Endothelial cell of umbilical vein (primary cell): Measurements from ENCODE around the gene TMEM139. TPM values are rescaled to one million over a fixed set of nuclear protein-coding genes. Genes with fewer than 3 reads are reported as not detected.

Experiments
- BruUV-seq: library from RNA; stranded (reverse); fragments of 400-500 nt; replicated peaks from 2 replicates; lab custom pipeline; 2021; lab: Mats Ljungman, UMichigan
- CTCF ChIA-PET: fragments of 300-600, 350-600 bp; sonication (Branson Sonifier 250); formaldehyde crosslinking; loops from one replicate; lab custom pipeline; 2021; ENCODE audit warnings: antibody characterized with exemption, inconsistent platforms; lab: Charles Lee
- POLR2A ChIA-PET: fragments of 300-600, 350-600 bp; sonication (Branson Sonifier 250); formaldehyde crosslinking; loops from one replicate; lab custom pipeline; 2021; ENCODE audit warnings: antibody characterized with exemption, inconsistent platforms; lab: Charles Lee
- DNase-seq: peaks from one replicate; pipeline ENCODE4 v3.0.0-alpha.2; 2011; ENCODE audit warnings: low read depth, low spot score
- FAIRE-seq: peaks from 2 replicates; lab custom pipeline; 2011; peaks lifted over from hg19 to GRCh38; lab: Jason Lieb, UNC
- H2AFZ ChIP-seq: 2 replicates; pipeline ENCODE4 v1.6.0; 2012; ENCODE audit warnings: low read depth, low read length, control low read depth, inconsistent platforms
- H3K27ac ChIP-seq: 2 replicates; pipeline ENCODE4 v1.5.1; 2011; ENCODE audit warnings: low read depth, mild to moderate bottlenecking, control low read depth, low read length, moderate library complexity; ENCODE audit not compliant: insufficient read depth
- H3K27me3 ChIP-seq, 2 experiments: 2 replicates each; pipeline versions ENCODE4 v1.6.0 to v1.6.1; 2011; ENCODE audit warnings: low read length in 2 of 2, mixed read lengths in 1 of 2; ENCODE audit not compliant: control insufficient read depth in 2 of 2, insufficient read depth in 2 of 2
- H3K36me3 ChIP-seq, 2 experiments: 2 replicates in 1 of 2; 3 replicates in 1 of 2; pipeline ENCODE4 v1.5.1; 2011; ENCODE audit warnings: low read length in 2 of 2, mild to moderate bottlenecking in 1 of 2, moderate library complexity in 1 of 2; ENCODE audit not compliant: control insufficient read depth in 2 of 2, insufficient read depth in 2 of 2; ENCODE audit errors: extremely low read depth in 1 of 2
- H3K4me1 ChIP-seq: 3 replicates; pipeline ENCODE4 v1.5.1; 2011; ENCODE audit warnings: mild to moderate bottlenecking, low read length; ENCODE audit not compliant: control insufficient read depth, insufficient read depth; ENCODE audit errors: extremely low read depth
- H3K4me2 ChIP-seq: 2 replicates; pipeline ENCODE4 v1.6.1; 2011; ENCODE audit warnings: low read length, control low read depth, mixed read lengths; ENCODE audit not compliant: insufficient read depth
- H3K4me3 ChIP-seq, 3 experiments: fragments of 200-600 bp in 1 of 3; sonication (generic), shearing (Covaris generic) in 1 of 3; replicated peaks in 1 of 3; 2 replicates each; pipeline ENCODE4 v1.5.1; 2011 to 2016; ENCODE audit warnings: control low read depth in 3 of 3, low read length in 3 of 3, mild to moderate bottlenecking in 2 of 3, inconsistent platforms in 1 of 3, low read depth in 1 of 3, moderate library complexity in 1 of 3; ENCODE audit not compliant: insufficient read depth in 1 of 3
- H3K79me2 ChIP-seq: 2 replicates; pipeline ENCODE4 v1.6.0; 2012; ENCODE audit warnings: low read length, inconsistent platforms; ENCODE audit not compliant: control insufficient read depth, insufficient read depth
- H3K9ac ChIP-seq: replicated peaks from 2 replicates; pipeline ENCODE3; 2011; ENCODE audit warnings: low read length, control low read depth; ENCODE audit not compliant: insufficient read depth; ENCODE audit errors: extremely low read depth
- H3K9me1 ChIP-seq: replicated peaks from 3 replicates; pipeline ENCODE4 v1.6.0; 2011; ENCODE audit warnings: mild to moderate bottlenecking, low read length; ENCODE audit not compliant: control insufficient read depth, insufficient read depth; ENCODE audit errors: extremely low read depth
- H3K9me3 ChIP-seq: replicated peaks from 2 replicates; pipeline ENCODE4 v1.5.1; 2012; ENCODE audit warnings: low read length, inconsistent platforms; ENCODE audit not compliant: control insufficient read depth, insufficient read depth
- H4K20me1 ChIP-seq: replicated peaks from 2 replicates; pipeline ENCODE3; 2011; ENCODE audit warnings: mild to moderate bottlenecking, low read length; ENCODE audit not compliant: control insufficient read depth, insufficient read depth; ENCODE audit errors: extremely low read depth
- CTCF ChIP-seq, 2 donors: IDR thresholded peaks; 1 replicate in 1 of 2; 2 replicates in 1 of 2; pipeline ENCODE4 v1.5.1; 2011; ENCODE audit warnings: low read length in 2 of 2, mild to moderate bottlenecking in 2 of 2, moderate library complexity in 2 of 2, control low read depth in 1 of 2, inconsistent platforms in 1 of 2, low read depth in 1 of 2; ENCODE audit not compliant: insufficient read depth in 1 of 2; ENCODE audit errors: extremely low read depth in 1 of 2
- EZH2 ChIP-seq: IDR thresholded peaks from 2 replicates; pipeline ENCODE4 v1.6.1; 2012; ENCODE audit warnings: borderline replicate concordance, low read depth, mild to moderate bottlenecking, moderate library complexity, low read length, inconsistent platforms; ENCODE audit not compliant: severe bottlenecking
- FOS ChIP-seq: IDR thresholded peaks from 2 replicates; pipeline ENCODE4 v1.6.1; 2011; ENCODE audit warnings: mild to moderate bottlenecking, low read length, moderate library complexity, borderline replicate concordance; ENCODE audit not compliant: insufficient read depth
- GATA2 ChIP-seq: IDR thresholded peaks from 2 replicates; pipeline ENCODE4 v1.7.0; 2011; ENCODE audit warnings: low read depth, mild to moderate bottlenecking, moderate library complexity, mixed read lengths, low read length; ENCODE audit not compliant: insufficient read length, insufficient read depth
- JUN ChIP-seq: IDR thresholded peaks from 2 replicates; pipeline ENCODE4 v1.6.1; 2011; ENCODE audit warnings: borderline replicate concordance, low read depth; ENCODE audit not compliant: insufficient read length, insufficient read depth
- MAX ChIP-seq: IDR thresholded peaks from 2 replicates; pipeline ENCODE4 v1.6.1; 2011; ENCODE audit not compliant: insufficient read depth, insufficient read length
- MYC ChIP-seq: IDR thresholded peaks from one replicate; pipeline ENCODE4 v1.6.1; 2011; ENCODE audit warnings: mild to moderate bottlenecking, low read depth, low read length
- POLR2A ChIP-seq: IDR thresholded peaks from 2 replicates; pipeline ENCODE4 v1.6.1; 2012; ENCODE audit warnings: low read depth, mild to moderate bottlenecking, control low read depth, low read length
- POLR2AphosphoS5 ChIP-seq: IDR thresholded peaks from 2 replicates; pipeline ENCODE4 v1.6.1; 2012; ENCODE audit warnings: low read depth, mild to moderate bottlenecking, control low read depth, low read length, moderate library complexity; ENCODE audit not compliant: insufficient read depth
- dilution Hi-C: fragments of 300-500 bp; cut with MboI; formaldehyde crosslinking; loops from one replicate; pipeline ENCODE4 v1.15.0; 2019; ENCODE audit warnings: low sequenced_read_pairs; ENCODE audit not compliant: extremely low pct_ligation_motif_present
- intact Hi-C: fragments of 100-400 bp; cut with micrococcal nuclease; formaldehyde crosslinking; loops from one replicate; pipeline ENCODE4 v1.10.0; 2022
- polyA plus RNA-seq, 4 experiments: library from polyadenylated mRNA; depleted of rRNA in 3 of 4; stranded (reverse) in 3 of 4; unstranded in 1 of 4; fragments of >200 nt; gene quantifications; 2 replicates each; pipeline versions ENCODE4 v1.2.1 to v1.2.3, GENCODE V29; 2011 to 2012; ENCODE audit warnings: missing spikeins in 1 of 4
- total RNA-seq: library from RNA; stranded (reverse); gene quantifications from 2 replicates; pipeline ENCODE4 v1.2.3, GENCODE V29; 2021

Gene TMEM139
- total and polyA plus RNA-seq, 2 donors (not counting 3 experiments of a cell fraction or from before 2014, with no cell fraction given): 0.37 TPM; not detected in 1

GRCh38 chr7:143300959-143301935, 16.5 kb downstream of the TMEM139 start:
- Histone ChIP-seq H3K36me3 (peaks cover 33 to 61% of the 10 kb centered on the region in 2 experiments), H2AFZ (no peak overlapping the region), H3K27ac (no peak overlapping the region), H3K9me1 (no peaks in the 10 kb centered on the region), H3K9ac (no peak overlapping the region), H3K79me2 (peaks cover 14% of the 10 kb centered on the region), H3K27me3 (no peaks in the 10 kb centered on the region), H3K4me3 (no peak overlapping the region), H3K4me2 (no peak overlapping the region), H3K4me1 (peaks cover 10% of the 10 kb centered on the region), H3K9me3 (no peaks in the 10 kb centered on the region), H4K20me1 (no peaks in the 10 kb centered on the region)
- CTCF ChIA-PET: interaction anchor here (0.8 to 1.3 kb wide), 3 partner anchors 13 to 61 kb away, joined by 3 to 5 read pairs (median 3); partner anchors contain the start of gene CASP2
- POLR2A ChIA-PET: interaction anchor here (1.0 to 1.4 kb wide), 2 partner anchors 79 to 81 kb away, joined by 4 read pairs; no protein-coding TSS in a partner anchor
- intact Hi-C loops (loop anchor here (1.0 kb wide), 1 partner anchor 61 kb away; no protein-coding TSS in a partner anchor), dilution Hi-C loops (no loop called here)
- no TSS peak for BruUV-seq
- TF ChIP-seq MAX (no peak), MYC (no peak), CTCF (IDR thresholded peaks at IDR 0.05; ENCODE audit: extremely low read depth in 1 of 2, insufficient read depth in 1 of 2, low read depth in 1 of 2, low read length in 2 of 2) (no peak), GATA2 (no peak), POLR2AphosphoS5 (no peak), JUN (no peak), EZH2 (no peak), FOS (no peak), POLR2A (no peak)
- no peak for FAIRE-seq
- DNase-seq: no peak
